RWPE1 (cell line): Measurements from ENCODE around the gene CXCL11.
A peak's percentile ranks its signal among the peaks of the same experiment; 100 is the strongest.

Source experiments
- CTCF ChIA-PET: fragments of 350-600 bp; sonication (Branson Sonifier 250); formaldehyde crosslinking; extraction: SDS; loops from one replicate; lab custom pipeline; 2021; lab: Yijun Ruan, JAX
- POLR2A ChIA-PET: fragments of 400-600 bp; formaldehyde crosslinking; extraction: SDS; loops from one replicate; lab custom pipeline; 2020; ENCODE audit warnings: antibody characterized with exemption; ENCODE audit not compliant: low non-redundant PET; lab: Yijun Ruan, JAX
- DNase-seq: peaks from one replicate; pipeline ENCODE4 v3.0.0; 2012; ENCODE audit warnings: low spot score
- H3K27ac ChIP-seq: fragments of 450-650 bp; 2 replicates; pipeline ENCODE4 v1.5.1; 2017
- TF ChIP-seq, protein P1 (sequence below): fragments of 450-650 bp; conservative IDR thresholded peaks from 2 replicates; pipeline ENCODE4 v1.5.1; 2017; ENCODE audit warnings: low read depth, mild to moderate bottlenecking

CXCL11 gene

DNA sequence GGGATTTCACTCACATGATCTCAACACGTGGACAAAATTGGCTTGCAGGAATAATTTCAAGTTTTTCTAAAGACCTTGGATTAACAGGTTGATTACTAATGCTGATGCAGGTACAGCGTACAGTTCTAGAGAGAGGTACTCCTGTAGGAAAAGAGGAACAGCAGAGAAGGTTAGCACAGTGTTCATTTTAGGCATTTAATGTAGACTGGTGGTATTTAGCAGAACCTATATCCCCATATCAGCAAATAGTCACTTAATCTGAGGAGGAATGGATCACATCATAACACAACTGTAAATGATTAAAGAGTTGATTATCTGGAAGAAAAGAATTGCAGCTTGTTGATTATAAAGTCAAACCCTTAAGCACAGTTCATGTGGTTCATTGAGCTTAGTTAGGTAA is 13.2 kb downstream of the CXCL11 start:
- H3K27ac ChIP-seq: no peak overlapping the region
- POLR2A ChIA-PET: no interaction called here
- CTCF ChIA-PET: no interaction called here
- DNase-seq: no peak
- TF ChIP-seq, protein P1, sequence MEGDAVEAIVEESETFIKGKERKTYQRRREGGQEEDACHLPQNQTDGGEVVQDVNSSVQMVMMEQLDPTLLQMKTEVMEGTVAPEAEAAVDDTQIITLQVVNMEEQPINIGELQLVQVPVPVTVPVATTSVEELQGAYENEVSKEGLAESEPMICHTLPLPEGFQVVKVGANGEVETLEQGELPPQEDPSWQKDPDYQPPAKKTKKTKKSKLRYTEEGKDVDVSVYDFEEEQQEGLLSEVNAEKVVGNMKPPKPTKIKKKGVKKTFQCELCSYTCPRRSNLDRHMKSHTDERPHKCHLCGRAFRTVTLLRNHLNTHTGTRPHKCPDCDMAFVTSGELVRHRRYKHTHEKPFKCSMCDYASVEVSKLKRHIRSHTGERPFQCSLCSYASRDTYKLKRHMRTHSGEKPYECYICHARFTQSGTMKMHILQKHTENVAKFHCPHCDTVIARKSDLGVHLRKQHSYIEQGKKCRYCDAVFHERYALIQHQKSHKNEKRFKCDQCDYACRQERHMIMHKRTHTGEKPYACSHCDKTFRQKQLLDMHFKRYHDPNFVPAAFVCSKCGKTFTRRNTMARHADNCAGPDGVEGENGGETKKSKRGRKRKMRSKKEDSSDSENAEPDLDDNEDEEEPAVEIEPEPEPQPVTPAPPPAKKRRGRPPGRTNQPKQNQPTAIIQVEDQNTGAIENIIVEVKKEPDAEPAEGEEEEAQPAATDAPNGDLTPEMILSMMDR: no peak

DNA sequence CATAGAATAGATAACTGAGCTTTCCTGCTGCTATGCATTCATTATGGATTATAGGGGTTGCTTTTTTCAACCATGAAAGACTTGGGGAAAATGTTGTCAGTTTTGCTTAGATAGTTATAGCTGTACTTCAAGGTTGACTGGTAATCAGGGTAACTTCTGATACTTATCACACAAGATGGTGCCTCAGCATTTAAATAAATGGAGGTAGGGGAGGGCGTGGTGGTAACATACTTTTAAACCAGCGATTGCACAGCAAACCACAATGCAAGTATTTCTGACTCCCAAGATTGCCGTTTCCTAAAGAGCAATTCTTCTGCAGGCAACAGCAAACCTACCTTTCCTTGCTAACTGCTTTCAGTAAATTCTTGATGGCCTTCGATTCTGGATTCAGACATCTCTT is 13.8 kb downstream of the CXCL11 start:
- CTCF ChIA-PET: no interaction called here
- TF ChIP-seq, protein P1: no peak
- no peak for DNase-seq
- H3K27ac ChIP-seq: no peak overlapping the region
- POLR2A ChIA-PET: no interaction called here

DNA sequence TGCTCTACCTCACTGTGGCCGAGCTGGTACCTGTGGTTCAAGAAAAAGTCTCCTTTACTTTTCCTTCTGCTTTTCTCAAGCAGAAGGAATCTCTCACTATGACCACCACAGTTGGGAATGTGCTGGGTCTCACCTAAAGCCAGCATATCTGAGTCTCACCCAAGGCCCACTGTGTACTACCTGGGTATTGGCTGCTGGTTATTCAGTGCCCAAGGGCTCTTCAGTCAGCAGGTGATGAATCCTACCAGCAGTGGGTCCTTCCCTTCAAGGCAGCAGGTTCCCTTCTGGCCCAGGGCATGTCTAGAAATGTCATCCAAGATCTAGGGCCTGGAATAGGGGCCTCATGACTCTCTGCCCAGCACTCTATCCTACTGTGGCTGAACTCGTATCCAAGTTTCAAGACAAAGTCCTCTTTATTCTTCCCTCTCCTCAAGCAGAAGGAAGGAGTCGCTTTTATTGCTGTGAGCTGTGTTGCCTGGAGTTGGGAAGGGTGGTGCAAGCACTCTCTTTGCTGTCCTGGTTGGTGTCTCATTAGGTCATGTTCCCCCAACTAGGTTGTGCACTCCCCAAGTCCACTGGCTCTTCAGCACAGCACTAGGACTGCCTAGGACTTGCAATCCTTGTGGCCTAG is 18.7 kb downstream of the CXCL11 start:
- CTCF ChIA-PET: no interaction called here
- TF ChIP-seq, protein P1: no peak
- DNase-seq: no peak
- H3K27ac ChIP-seq: no peak overlapping the region
- POLR2A ChIA-PET: no interaction called here

DNA sequence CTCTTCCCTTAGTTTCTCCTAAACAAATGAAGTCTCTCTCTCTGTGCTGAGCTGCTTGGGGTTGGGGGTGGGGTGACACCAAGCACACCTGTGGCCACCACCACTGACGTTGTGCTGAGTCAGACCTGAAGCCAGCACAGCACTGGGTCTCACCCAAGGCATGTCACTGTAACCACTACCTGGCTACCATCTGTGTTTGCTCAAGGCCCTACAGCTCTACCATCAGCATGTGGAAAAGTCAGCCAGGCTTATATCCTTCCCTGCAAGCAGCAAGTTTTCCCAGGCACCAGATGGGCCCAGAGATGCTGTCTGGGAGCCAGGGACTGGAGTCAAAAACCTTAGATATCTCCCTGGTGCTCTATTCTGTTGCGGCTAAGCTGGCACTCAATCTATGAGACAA is 19.5 kb downstream of the CXCL11 start:
- H3K27ac ChIP-seq: no peak overlapping the region
- ChIA-PET POLR2A (no interaction called here), CTCF (no interaction called here)
- TF ChIP-seq, protein P1: no peak
- no peak for DNase-seq

DNA sequence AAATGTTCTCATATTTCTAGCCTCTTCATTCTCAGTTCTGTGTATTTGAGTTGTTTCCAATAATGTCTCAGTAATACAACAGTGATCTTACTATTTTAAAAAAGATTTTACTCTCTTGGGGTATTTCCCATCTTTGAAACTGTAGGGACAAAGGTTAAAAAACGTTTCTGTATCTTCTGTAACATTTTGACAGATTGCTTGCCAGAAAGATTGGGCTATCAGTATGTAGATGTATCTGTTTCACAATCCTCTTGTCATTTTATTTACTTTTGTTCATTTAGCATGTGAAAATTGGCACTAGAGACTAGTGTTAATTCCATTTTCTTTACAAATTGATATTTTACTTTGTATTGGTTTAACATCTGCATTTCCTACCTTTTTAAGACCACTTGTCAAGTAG is 22.3 kb downstream of the CXCL11 start:
- ChIA-PET POLR2A (no interaction called here), CTCF (no interaction called here)
- TF ChIP-seq, protein P1: no peak
- no peak for DNase-seq
- H3K27ac ChIP-seq: no peak overlapping the region

DNA sequence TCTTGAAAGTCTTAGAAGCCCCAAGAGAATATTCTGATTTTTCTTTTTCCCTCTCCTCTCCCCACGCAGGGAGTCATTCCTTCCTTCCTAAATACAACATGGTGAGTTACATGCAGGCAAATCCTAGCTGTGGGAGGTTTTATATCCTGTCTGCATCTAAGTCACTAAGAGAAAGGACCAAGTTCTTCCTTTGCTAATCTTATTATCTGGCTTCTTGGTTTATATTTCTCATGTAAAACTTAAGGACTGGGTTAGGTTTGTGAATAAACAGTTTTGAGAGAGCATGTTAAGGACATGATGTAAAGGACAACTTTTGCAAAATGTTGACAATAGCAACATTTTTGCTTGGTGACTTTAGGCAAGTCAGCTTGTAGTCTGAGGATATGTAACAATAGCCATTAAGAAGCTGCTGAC is 23.5 kb downstream of the CXCL11 start:
- H3K27ac ChIP-seq: peak overlapping the region; percentile 89; the same call in 1 of the 2 replicates
- ChIA-PET CTCF (interaction anchor here (0.8 kb wide), 1 partner anchor 22 kb away, joined by 6 read pairs; no protein-coding TSS in a partner anchor), POLR2A (no interaction called here)
- DNase-seq: no peak
- TF ChIP-seq, protein P1: no peak
